Raji (cell line): ENCODE measurements around the gene EPHB1.

ENCODE experiments used
- POLR2A ChIP-seq: IDR thresholded peaks from 2 replicates; pipeline ENCODE4 v1.6.1; 2011; ENCODE audit warnings: low read depth, low read length, control low read depth; ENCODE audit not compliant: insufficient read depth

EPHB1 gene

GRCh38 chr3:134944429-134944828 is 149.4 kb downstream of the EPHB1 start:
- no peak for TF ChIP-seq POLR2A

- no peak for TF ChIP-seq POLR2A
Observed at GRCh38 chr3:134949150-134949549, 154.1 kb downstream of the EPHB1 start.

- TF ChIP-seq POLR2A = no peak
Observed at GRCh38 chr3:134952371-134952770, 157.3 kb downstream of the EPHB1 start.

DNA sequence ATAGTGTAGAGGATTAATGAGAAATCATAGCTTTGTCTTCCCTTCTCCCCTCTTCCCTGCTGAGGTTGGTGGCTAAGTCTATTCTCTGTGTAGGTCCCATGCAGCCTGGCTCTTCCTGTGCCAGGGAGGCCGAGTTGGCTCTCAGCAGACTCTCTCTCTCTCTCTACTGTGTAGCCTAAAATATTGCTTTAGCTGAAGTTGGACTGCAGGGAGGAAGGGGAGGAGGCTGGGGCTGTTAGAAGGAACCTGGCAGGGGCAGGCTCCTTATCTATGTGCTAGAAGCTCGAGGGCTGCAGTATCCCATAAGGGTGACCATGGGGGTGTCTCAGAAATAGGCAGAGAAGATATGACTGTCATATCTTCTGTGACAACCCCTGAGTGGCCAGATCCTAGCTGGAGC is 160.8 kb downstream of the EPHB1 start:
- no peak for TF ChIP-seq POLR2A

DNA sequence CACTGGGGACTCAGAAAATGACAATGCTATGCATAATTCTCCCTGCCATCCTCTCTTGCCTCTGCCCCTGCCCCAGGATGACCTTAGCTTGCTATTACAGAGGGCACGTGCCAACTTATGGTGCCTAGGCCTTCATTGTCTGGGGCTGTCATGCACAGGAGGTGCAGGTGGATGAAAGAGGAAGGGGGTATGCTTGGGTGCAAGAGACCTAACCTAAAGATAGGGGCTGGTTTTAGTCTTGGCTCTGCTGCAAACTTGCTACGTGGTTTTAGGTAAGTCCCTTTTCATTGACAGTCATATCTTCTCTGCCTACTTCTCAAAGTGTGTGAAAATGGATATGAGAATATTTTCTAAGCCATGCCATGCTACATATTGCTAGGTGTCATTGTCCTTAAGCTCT is 161.3 kb downstream of the EPHB1 start:
- TF ChIP-seq POLR2A = no peak

DNA sequence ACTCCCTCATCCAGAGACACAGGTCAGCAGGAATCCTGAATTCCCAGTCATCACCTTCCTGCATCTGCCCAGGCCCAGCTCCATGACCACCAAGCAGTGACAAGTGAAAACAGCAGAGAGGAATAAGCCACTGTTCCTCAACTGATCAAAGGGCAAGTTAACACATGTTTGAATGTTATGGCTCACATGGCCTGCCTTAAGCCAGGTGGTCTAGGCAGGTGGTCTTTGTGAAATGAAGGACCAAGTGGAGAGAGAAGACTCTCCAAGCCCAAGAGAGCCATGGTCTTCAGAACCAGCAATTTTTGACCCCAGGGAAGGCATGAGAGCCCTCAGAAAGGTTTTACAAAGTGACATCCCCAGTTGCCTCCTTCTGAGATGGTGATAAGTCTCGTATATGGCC is 161.8 kb downstream of the EPHB1 start:
- no peak for TF ChIP-seq POLR2A

DNA sequence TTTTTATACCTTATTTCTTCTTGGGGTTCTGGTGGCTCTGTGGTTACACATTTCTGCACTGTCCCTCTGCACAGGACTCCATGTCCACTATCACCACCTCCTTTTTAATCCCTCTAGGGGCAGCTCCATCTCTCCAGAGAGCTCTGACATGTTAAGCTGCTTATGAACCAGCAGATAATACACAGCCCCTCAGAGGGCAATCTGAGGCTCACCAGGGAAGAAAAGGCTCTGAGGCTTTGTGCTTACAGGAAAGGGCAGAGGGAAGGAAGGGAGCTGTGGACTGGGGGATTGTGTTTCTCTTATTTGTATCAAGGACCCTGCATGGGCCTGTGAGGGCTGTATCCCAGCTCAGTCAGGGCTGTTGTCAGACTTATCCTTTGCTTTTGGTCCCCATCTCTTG is 164.5 kb downstream of the EPHB1 start:
- TF ChIP-seq POLR2A = no peak

DNA sequence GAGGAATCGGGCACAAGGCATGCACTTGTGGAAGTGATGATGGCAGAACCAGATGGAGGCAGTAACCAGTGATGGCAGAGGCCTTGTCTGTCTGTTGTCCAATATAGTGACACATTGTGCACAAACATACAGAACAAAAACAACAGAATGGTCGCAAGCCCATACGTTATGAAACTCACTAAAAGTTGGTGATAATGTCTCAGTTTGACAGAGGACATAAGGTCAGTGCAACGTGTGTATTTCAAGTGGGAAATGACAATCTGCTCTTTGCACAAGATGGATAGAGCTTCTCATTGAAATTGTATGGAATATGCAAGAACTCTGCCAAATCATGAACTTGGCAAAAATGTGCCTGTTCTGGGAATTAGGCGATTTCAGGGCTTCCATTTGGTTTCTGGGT is 169.2 kb downstream of the EPHB1 start:
- no peak for TF ChIP-seq POLR2A

DNA sequence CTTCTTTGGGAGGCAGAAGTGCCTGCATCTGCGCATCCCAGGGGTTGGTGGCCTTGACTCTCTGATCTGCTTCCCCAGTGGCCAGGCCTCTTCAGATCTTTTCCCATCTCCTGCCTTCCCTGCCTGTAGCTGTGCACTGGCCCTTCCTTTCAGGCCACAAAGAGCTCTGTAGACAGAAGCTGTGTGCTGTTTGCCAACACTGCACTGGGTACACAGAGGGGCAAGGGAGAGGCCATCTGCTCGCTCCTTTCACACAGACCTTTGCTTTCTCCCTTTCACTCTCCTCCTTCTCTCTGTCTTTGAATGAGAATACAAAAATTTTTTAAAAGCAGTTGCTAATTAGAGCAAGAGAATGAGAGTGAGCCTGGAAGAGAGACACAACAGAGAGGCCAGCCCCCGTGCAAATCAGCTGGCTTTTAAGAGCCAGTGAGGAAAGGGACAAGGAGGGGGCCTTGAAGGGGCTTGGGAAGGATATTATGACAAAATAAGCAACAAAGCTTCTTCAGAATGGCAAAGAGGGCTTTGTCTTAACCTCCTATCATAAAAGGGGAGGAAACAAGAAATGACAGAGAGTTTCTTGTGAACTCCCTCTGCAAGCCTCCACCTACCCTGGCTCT is 170.9 kb downstream of the EPHB1 start:
- no peak for TF ChIP-seq POLR2A

- no peak for TF ChIP-seq POLR2A
Observed at GRCh38 chr3:134970895-134971294, 175.8 kb downstream of the EPHB1 start.

DNA sequence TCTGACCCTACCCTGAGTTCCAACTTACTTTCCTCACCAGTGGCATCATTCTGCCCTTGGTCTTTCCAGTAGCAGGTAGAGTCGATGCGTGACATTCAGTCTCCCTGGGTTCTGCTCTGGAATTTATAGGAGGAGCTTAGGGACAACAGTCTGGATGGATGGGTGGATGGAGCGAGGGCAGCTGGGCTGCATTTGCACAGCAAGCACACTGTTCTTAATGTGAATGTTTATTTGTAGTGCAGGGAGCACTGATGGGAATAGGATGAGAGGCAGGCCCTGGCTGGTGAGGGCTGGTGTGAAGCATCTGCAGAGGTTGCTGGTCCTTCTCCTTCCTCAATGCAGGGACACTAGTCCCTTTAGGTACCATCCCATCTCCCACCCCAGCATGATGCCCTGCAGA is 176.2 kb downstream of the EPHB1 start:
- TF ChIP-seq POLR2A = no peak

- no peak for TF ChIP-seq POLR2A
Observed at GRCh38 chr3:134972836-134973455, 177.9 kb downstream of the EPHB1 start.

GRCh38 chr3:134974624-134975023 is 179.6 kb downstream of the EPHB1 start:
- TF ChIP-seq POLR2A = no peak

GRCh38 chr3:134976948-134977347 is 181.9 kb downstream of the EPHB1 start:
- no peak for TF ChIP-seq POLR2A

- no peak for TF ChIP-seq POLR2A
Observed at GRCh38 chr3:134978658-134979057, 183.6 kb downstream of the EPHB1 start.

- no peak for TF ChIP-seq POLR2A
Observed at GRCh38 chr3:134985864-134986715, 191.0 kb downstream of the EPHB1 start.

DNA sequence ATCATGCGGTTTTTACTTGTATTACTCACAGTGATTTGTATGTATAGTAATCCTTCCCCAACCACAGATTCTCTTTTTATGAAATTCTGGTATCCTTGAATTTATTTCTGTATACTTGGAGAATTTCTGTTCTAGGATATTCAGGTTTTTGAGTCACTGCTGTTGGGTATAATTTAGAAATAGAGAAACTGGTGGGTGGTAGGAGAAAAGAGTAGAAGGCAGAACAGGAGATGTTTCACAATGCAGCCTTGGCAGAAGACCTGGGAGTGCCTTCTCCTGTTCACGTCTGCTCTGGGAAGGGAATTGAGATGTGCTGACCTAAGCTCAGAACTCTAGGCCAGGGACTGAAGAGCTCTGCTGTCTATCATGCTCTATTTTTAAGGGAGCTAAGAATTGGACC is 193.6 kb downstream of the EPHB1 start:
- no peak for TF ChIP-seq POLR2A

DNA sequence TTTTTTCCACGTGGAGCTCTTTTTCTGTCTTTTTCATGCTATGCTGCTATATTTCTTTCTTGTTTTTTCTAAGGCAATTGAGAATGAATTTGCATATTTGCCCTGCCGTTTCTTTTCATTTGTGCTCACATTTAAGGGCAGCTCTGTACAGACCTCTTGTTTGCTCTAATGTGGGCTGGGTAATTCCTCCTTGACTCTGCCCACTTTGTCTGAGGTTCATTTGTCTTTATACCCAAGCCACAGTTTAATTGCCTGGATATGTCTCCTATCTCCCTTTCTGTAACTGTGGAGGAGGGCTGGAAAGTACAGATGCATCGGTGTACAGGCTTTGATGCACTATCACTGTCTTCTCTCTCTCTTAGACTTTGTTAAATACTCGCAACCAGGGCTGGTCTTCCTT is 195.9 kb downstream of the EPHB1 start:
- no peak for TF ChIP-seq POLR2A
